DOHH2 (cell line): ENCODE data around the gene AATF.

Source experiments
- H3F3A ChIP-seq: fragments of 200-600 bp; sonication (generic), shearing (Covaris generic); 2 replicates; pipeline ENCODE4 v1.6.0; 2016; ENCODE audit warnings: antibody characterized with exemption, mild to moderate bottlenecking; ENCODE audit not compliant: control insufficient read depth, insufficient read depth
- H3K27ac ChIP-seq: fragments of 200-600 bp; sonication (generic); 2 replicates; pipeline ENCODE4 v1.5.1; 2014; ENCODE audit warnings: low read depth, mild to moderate bottlenecking, low read length, moderate library complexity
- H3K27me3 ChIP-seq: fragments of 200-600 bp; sonication (generic); 2 replicates; pipeline ENCODE4 v1.6.1; 2014; ENCODE audit warnings: mild to moderate bottlenecking, low read length, mixed read lengths; ENCODE audit not compliant: control insufficient read depth
- H3K36me3 ChIP-seq: fragments of 200-600 bp; sonication (generic); 2 replicates; pipeline ENCODE4 v1.6.1; 2014; ENCODE audit warnings: mild to moderate bottlenecking, low read length, moderate library complexity, mixed read lengths; ENCODE audit not compliant: control insufficient read depth
- H3K4me1 ChIP-seq: fragments of 200-600 bp; sonication (generic); 2 replicates; pipeline ENCODE4 v1.6.1; 2014; ENCODE audit warnings: mild to moderate bottlenecking, low read length, mixed read lengths; ENCODE audit not compliant: control insufficient read depth
- H3K4me2 ChIP-seq: fragments of 200-600 bp; sonication (generic); 2 replicates; pipeline ENCODE4 v1.6.0; 2014; ENCODE audit warnings: mild to moderate bottlenecking, low read length, moderate library complexity
- H3K4me3 ChIP-seq: fragments of 200-600 bp; sonication (generic); 2 replicates; pipeline ENCODE4 v1.5.1; 2014; ENCODE audit warnings: mild to moderate bottlenecking, low read length, mixed read lengths
- H3K79me2 ChIP-seq: fragments of 200-600 bp; sonication (generic); 2 replicates; pipeline ENCODE4 v1.6.1; 2014; ENCODE audit warnings: mild to moderate bottlenecking, low read length, mixed read lengths; ENCODE audit not compliant: control insufficient read depth
- H3K9me2 ChIP-seq: fragments of 200-600 bp; sonication (generic); replicated peaks from 2 replicates; pipeline ENCODE4 v1.6.1; 2014; ENCODE audit warnings: mild to moderate bottlenecking, low read length, mixed read lengths; ENCODE audit not compliant: control insufficient read depth
- H3K9me3 ChIP-seq: fragments of 200-600 bp; sonication (generic); 2 replicates; pipeline ENCODE4 v1.6.1; 2014; ENCODE audit warnings: antibody characterized with exemption, low read length, mixed read lengths; ENCODE audit not compliant: control insufficient read depth, insufficient read depth
- H4K20me1 ChIP-seq: fragments of 200-600 bp; sonication (generic); 2 replicates; pipeline ENCODE4 v1.6.0; 2014; ENCODE audit warnings: low read depth, mild to moderate bottlenecking, antibody characterized with exemption, low read length, moderate library complexity; ENCODE audit not compliant: control insufficient read depth, insufficient read depth
- EZH2phosphoT487 ChIP-seq: fragments of 200-600 bp; sonication (generic); IDR thresholded peaks from 2 replicates; pipeline ENCODE4 v1.6.1; 2017; ENCODE audit warnings: borderline replicate concordance, mild to moderate bottlenecking, antibody characterized with exemption, low read length, moderate library complexity, mixed read lengths
- TF ChIP-seq, protein P1 (sequence below): fragments of 200-600 bp; sonication (generic); IDR thresholded peaks from one replicate; pipeline ENCODE4 v1.5.1; 2014; ENCODE audit warnings: antibody characterized with exemption, mild to moderate bottlenecking, low read depth, low read length; ENCODE audit not compliant: poor library complexity, severe bottlenecking

AATF gene

DNA sequence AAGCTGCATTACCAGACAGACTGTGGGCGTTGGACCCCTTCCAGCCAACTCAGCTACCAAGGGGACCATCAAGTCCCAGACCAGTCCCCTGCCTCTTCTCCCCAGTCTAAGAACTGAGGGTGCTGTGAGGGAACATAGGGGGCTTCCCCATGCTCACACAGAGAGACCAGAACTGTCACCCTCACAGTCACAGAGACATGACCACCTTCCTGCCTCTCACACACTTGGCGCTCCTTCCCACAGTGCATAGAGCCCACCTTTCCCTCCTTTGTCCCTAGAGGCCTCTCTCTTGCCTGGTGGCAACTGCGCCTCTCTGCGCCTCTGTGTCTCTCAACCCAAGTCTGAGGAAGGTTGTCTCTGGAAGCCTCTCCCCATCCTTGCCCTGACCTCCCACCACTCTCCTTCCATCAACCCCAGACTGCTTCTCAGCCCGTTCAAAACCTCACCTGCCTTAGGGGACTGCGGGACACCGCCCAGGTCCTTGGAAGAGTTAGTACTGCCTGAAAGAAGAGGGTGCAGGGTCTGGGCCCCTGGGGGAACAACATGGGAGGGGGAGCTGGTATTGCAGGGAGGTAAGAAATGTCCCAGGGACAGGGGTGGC is 17.6 kb upstream of the AATF start:
- Histone ChIP-seq H3K4me1 (peaks cover 29% of the 10 kb centered on the region), H3K27ac (no peak overlapping the region)

GRCh38 chr17:36931697-36932382 is 16.9 kb upstream of the AATF start:
- H3K4me2 ChIP-seq = peak overlapping the region; percentile 33
- H3K9me2 ChIP-seq = no peaks in the 10 kb centered on the region
- no peaks in the 10 kb centered on the region for H3K36me3 ChIP-seq
- peaks cover 79% of the 10 kb centered on the region for H3K27me3 ChIP-seq
- H3K79me2 ChIP-seq = no peaks in the 10 kb centered on the region
- H3K4me1 ChIP-seq = peaks cover 35% of the 10 kb centered on the region
- no peak overlapping the region for H3K27ac ChIP-seq
- no peak overlapping the region for H3K4me3 ChIP-seq
- TF ChIP-seq, protein P1, sequence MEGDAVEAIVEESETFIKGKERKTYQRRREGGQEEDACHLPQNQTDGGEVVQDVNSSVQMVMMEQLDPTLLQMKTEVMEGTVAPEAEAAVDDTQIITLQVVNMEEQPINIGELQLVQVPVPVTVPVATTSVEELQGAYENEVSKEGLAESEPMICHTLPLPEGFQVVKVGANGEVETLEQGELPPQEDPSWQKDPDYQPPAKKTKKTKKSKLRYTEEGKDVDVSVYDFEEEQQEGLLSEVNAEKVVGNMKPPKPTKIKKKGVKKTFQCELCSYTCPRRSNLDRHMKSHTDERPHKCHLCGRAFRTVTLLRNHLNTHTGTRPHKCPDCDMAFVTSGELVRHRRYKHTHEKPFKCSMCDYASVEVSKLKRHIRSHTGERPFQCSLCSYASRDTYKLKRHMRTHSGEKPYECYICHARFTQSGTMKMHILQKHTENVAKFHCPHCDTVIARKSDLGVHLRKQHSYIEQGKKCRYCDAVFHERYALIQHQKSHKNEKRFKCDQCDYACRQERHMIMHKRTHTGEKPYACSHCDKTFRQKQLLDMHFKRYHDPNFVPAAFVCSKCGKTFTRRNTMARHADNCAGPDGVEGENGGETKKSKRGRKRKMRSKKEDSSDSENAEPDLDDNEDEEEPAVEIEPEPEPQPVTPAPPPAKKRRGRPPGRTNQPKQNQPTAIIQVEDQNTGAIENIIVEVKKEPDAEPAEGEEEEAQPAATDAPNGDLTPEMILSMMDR = no peak
- TF ChIP-seq EZH2phosphoT487 = peak; percentile 93
- 0 out of 2 replicates have a peak, but pooled peaks cover 8% of the 10 kb centered on the region for H4K20me1 ChIP-seq
- no peaks in the 10 kb centered on the region for H3F3A ChIP-seq
- no peaks in the 10 kb centered on the region for H3K9me3 ChIP-seq

More for the DNA sequence above, 17.6 kb upstream of the AATF start:
- Histone ChIP-seq H3K4me2 (no peak overlapping the region), H3K79me2 (no peaks in the 10 kb centered on the region), H3K4me3 (no peak overlapping the region), H3K9me3 (no peaks in the 10 kb centered on the region), H3F3A (no peaks in the 10 kb centered on the region), H4K20me1 (0 out of 2 replicates have a peak, but pooled peaks cover 8% of the 10 kb centered on the region), H3K36me3 (no peaks in the 10 kb centered on the region), H3K27me3 (peaks cover 73% of the 10 kb centered on the region), H3K9me2 (no peaks in the 10 kb centered on the region)
- TF ChIP-seq EZH2phosphoT487 = no peak
- TF ChIP-seq, protein P1 = no peak

DNA sequence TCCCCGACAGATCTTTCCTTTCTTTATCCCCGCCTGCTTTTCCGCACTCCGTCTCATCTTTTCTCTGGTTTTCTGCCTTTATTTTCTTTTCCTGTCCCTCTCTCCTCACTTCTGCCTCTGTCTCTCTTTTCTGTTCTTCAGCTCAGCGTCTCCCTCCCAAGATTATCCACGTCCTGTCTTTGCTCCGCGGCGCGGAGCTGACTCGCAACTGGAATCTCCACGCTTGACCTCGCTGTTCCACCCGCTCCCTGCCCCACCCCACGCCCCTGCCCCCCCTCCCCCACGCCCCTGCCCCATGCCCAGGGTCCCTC is 16.4 kb upstream of the AATF start:
- TF ChIP-seq, protein P1 = no peak
- TF ChIP-seq EZH2phosphoT487 = no peak
- no peaks in the 10 kb centered on the region for H3K9me2 ChIP-seq
- no peak overlapping the region for H3K27ac ChIP-seq
- 0 out of 2 replicates have a peak, but pooled peaks cover 8% of the 10 kb centered on the region for H4K20me1 ChIP-seq
- no peaks in the 10 kb centered on the region for H3F3A ChIP-seq
- peak overlapping the region; percentile 33 for H3K4me2 ChIP-seq
- H3K79me2 ChIP-seq = no peaks in the 10 kb centered on the region
- peaks cover 84% of the 10 kb centered on the region for H3K27me3 ChIP-seq
- no peak overlapping the region for H3K4me3 ChIP-seq
- no peaks in the 10 kb centered on the region for H3K36me3 ChIP-seq
- H3K9me3 ChIP-seq = no peaks in the 10 kb centered on the region
- H3K4me1 ChIP-seq = peaks cover 40% of the 10 kb centered on the region
